T-helper 2 cell treated with Interferon-gamma antibody and Interleukin-4, amounts not matched to agents 100 ng/mL and 5 ng/mL, for 36 hours (primary cell): ENCODE measurements around the gene TCERG1L. TPM values are rescaled to one million over a fixed set of nuclear protein-coding genes. Genes with fewer than 3 reads are reported as not detected.
"Not testable (repeated sequence)": the region's sequence is repeated elsewhere in the genome, so short reads cannot be mapped to it uniquely, and the experiment has no call there.

Source experiments
- intact Hi-C: fragments of 100-400 bp; cut with micrococcal nuclease; formaldehyde crosslinking; loops from one replicate; pipeline ENCODE4 v1.15.1; 2023
- total RNA-seq: library from RNA; stranded (reverse); gene quantifications from 2 replicates; pipeline ENCODE4 v1.2.3, GENCODE V29; 2022

Gene TCERG1L
- total RNA-seq, 1 donor from 2014 or later, result not detected

- intact Hi-C loops, result no loop called here
Measured at GRCh38 chr10:131249238-131249954, 62.1 kb downstream of the TCERG1L start.

GRCh38 chr10:131248376-131249165 lies 63.0 kb downstream of the TCERG1L start:
- intact Hi-C loops, result no loop called here

GRCh38 chr10:131247873-131248272 lies 63.6 kb downstream of the TCERG1L start:
- intact Hi-C loops, result no loop called here

- intact Hi-C loops, result no loop called here
Measured at GRCh38 chr10:131246775-131247174, 64.7 kb downstream of the TCERG1L start.

GRCh38 chr10:131246089-131246488 lies 65.4 kb downstream of the TCERG1L start:
- intact Hi-C loops, result no loop called here

- intact Hi-C loops, result no loop called here
Measured at GRCh38 chr10:131245475-131246059, 66.0 kb downstream of the TCERG1L start.

- intact Hi-C loops, result no loop called here
Measured at GRCh38 chr10:131244836-131245235, 66.7 kb downstream of the TCERG1L start.

- intact Hi-C loops, result no loop called here
Measured at GRCh38 chr10:131243076-131243475, 68.4 kb downstream of the TCERG1L start.

- intact Hi-C loops, result no loop called here
Measured at GRCh38 chr10:131242007-131242406, 69.5 kb downstream of the TCERG1L start.

GRCh38 chr10:131240691-131241090 lies 70.8 kb downstream of the TCERG1L start:
- intact Hi-C loops, result no loop called here

GRCh38 chr10:131239926-131240325 lies 71.6 kb downstream of the TCERG1L start:
- intact Hi-C loops, result no loop called here

GRCh38 chr10:131239450-131239849 lies 72.1 kb downstream of the TCERG1L start:
- intact Hi-C loops, result no loop called here

- intact Hi-C loops, result no loop called here
Measured at GRCh38 chr10:131238669-131239280, 72.7 kb downstream of the TCERG1L start.

- intact Hi-C loops, result no loop called here
Measured at GRCh38 chr10:131237991-131238651, 73.4 kb downstream of the TCERG1L start.

GRCh38 chr10:131234606-131235005 lies 76.9 kb downstream of the TCERG1L start:
- intact Hi-C loops, result not testable (repeated sequence)

- intact Hi-C loops, result no loop called here
Measured at GRCh38 chr10:131233611-131234258, 77.8 kb downstream of the TCERG1L start.

- intact Hi-C loops, result no loop called here
Measured at GRCh38 chr10:131231965-131232541, 79.5 kb downstream of the TCERG1L start.

GRCh38 chr10:131231323-131231964 lies 80.1 kb downstream of the TCERG1L start:
- intact Hi-C loops, result no loop called here

- intact Hi-C loops, result no loop called here
Measured at GRCh38 chr10:131230641-131231322, 80.7 kb downstream of the TCERG1L start.
